GM19397 (cell line): ENCODE results near the gene NFIB.

Experiments
- ATAC-seq: cut with Tn5 transposase; IDR thresholded peaks from one replicate; pipeline ENCODE4 v1.9.1; 2021; ENCODE audit warnings: mild to moderate bottlenecking, moderate library complexity; ENCODE audit not compliant: unreplicated experiment

NFIB gene

GRCh38 chr9:14127656-14128055 is 186.3 kb downstream of the NFIB start:
- no peak for ATAC-seq

GRCh38 chr9:14119694-14120514 is 194.0 kb downstream of the NFIB start:
- no peak for ATAC-seq

GRCh38 chr9:14112226-14112625 is 201.7 kb downstream of the NFIB start:
- no peak for ATAC-seq

- ATAC-seq, result no peak
These were observed 202.2 kb downstream of the NFIB start for GRCh38 chr9:14111696-14112095.

GRCh38 chr9:14107977-14108376 is 206.0 kb downstream of the NFIB start:
- ATAC-seq, result no peak

GRCh38 chr9:14107495-14107894 is 206.4 kb downstream of the NFIB start:
- no peak for ATAC-seq

GRCh38 chr9:14106699-14107098 is 207.2 kb downstream of the NFIB start:
- ATAC-seq, result no peak

GRCh38 chr9:14104496-14104895 is 209.4 kb downstream of the NFIB start:
- no peak for ATAC-seq

- ATAC-seq, result no peak
These were observed 210.8 kb downstream of the NFIB start for GRCh38 chr9:14103115-14103514.

- ATAC-seq, result no peak
These were observed 214.2 kb downstream of the NFIB start for GRCh38 chr9:14099737-14100136.

GRCh38 chr9:14098486-14099180 is 215.3 kb downstream of the NFIB start:
- no peak for ATAC-seq

GRCh38 chr9:14097666-14098415 is 216.1 kb downstream of the NFIB start:
- ATAC-seq, result no peak

- no peak for ATAC-seq
These were observed 216.7 kb downstream of the NFIB start for GRCh38 chr9:14097215-14097614.

GRCh38 chr9:14096258-14096922 is 217.6 kb downstream of the NFIB start:
- no peak for ATAC-seq

GRCh38 chr9:14095277-14095676 is 218.7 kb downstream of the NFIB start:
- no peak for ATAC-seq

- no peak for ATAC-seq
These were observed 219.4 kb downstream of the NFIB start for GRCh38 chr9:14094491-14094890.

- ATAC-seq, result no peak
These were observed 221.6 kb downstream of the NFIB start for GRCh38 chr9:14092344-14092743.

GRCh38 chr9:14089051-14089803 is 224.7 kb downstream of the NFIB start:
- ATAC-seq, result no peak

- ATAC-seq, result no peak
These were observed 226.4 kb downstream of the NFIB start for GRCh38 chr9:14087576-14087975.

- ATAC-seq, result no peak
These were observed 227.4 kb downstream of the NFIB start for GRCh38 chr9:14086495-14086894.
